PC-3 (cell line): Measurements from ENCODE around the gene BCAS2. TPM values are rescaled to one million over a fixed set of nuclear protein-coding genes. Genes with fewer than 3 reads are reported as not detected.

Experiments used
- ATAC-seq: fragments of 200-7000 bp; cut with Tn5 transposase; 2 replicates; pipeline ENCODE4 v1.9.1; 2020; ENCODE audit warnings: mild to moderate bottlenecking, moderate library complexity
- BruUV-seq: library from RNA; stranded (reverse); fragments of 400-500 nt; replicated peaks from 2 replicates; lab custom pipeline; 2021; lab: Mats Ljungman, UMichigan
- CTCF ChIA-PET: fragments of 300-600 bp; sonication (Branson Sonifier 250); formaldehyde crosslinking; loops from one replicate; lab custom pipeline; 2022; ENCODE audit warnings: antibody characterized with exemption; lab: Charles Lee
- POLR2A ChIA-PET: fragments of 300-600 bp; sonication (Branson Sonifier 250); formaldehyde crosslinking; loops from one replicate; lab custom pipeline; 2022; ENCODE audit warnings: antibody characterized with exemption; ENCODE audit not compliant: unreplicated experiment; lab: Charles Lee
- DNase-seq: peaks from one replicate; pipeline ENCODE4 v3.0.0-alpha.2; 2015
- H2AFZ ChIP-seq: fragments of 300-600 bp; sonication (generic); 2 replicates; pipeline ENCODE4 v1.6.0; 2016; ENCODE audit warnings: antibody characterized with exemption, low read length
- H3F3A ChIP-seq: fragments of 300-600 bp; sonication (generic); one replicate; pipeline ENCODE4 v1.6.0; 2017; ENCODE audit warnings: antibody characterized with exemption, low read length, control low read depth, mild to moderate bottlenecking; ENCODE audit not compliant: unreplicated experiment
- H3K27ac ChIP-seq: fragments of 300-600 bp; sonication (generic); 2 replicates; pipeline ENCODE4 v1.5.1; 2016; ENCODE audit warnings: mild to moderate bottlenecking, low read length
- H3K27me3 ChIP-seq: fragments of 300-600 bp; sonication (generic); 2 replicates; pipeline ENCODE4 v1.6.1; 2016; ENCODE audit warnings: low read length, mixed read lengths
- H3K36me3 ChIP-seq: fragments of 300-600 bp; sonication (generic); 2 replicates; pipeline ENCODE4 v1.6.1; 2016; ENCODE audit warnings: low read depth, mixed run types, low read length, mixed read lengths
- H3K4me1 ChIP-seq: fragments of 300-600 bp; sonication (generic); 2 replicates; pipeline ENCODE4 v1.5.1; 2016; ENCODE audit warnings: low read length; ENCODE audit not compliant: insufficient read depth
- H3K4me2 ChIP-seq: fragments of 300-600 bp; sonication (generic); 2 replicates; pipeline ENCODE4 v1.6.0; 2016; ENCODE audit warnings: low read length
- H3K4me3 ChIP-seq: fragments of 300-600 bp; sonication (generic); 2 replicates; pipeline ENCODE4 v1.5.1; 2016; ENCODE audit warnings: mild to moderate bottlenecking, low read length, mixed read lengths
- H3K79me2 ChIP-seq: fragments of 300-600 bp; sonication (generic); 2 replicates; pipeline ENCODE4 v1.6.1; 2017; ENCODE audit warnings: low read length, mixed read lengths
- H3K9ac ChIP-seq: fragments of 300-600 bp; sonication (generic); 2 replicates; pipeline ENCODE4 v1.6.0; 2016; ENCODE audit warnings: mild to moderate bottlenecking, low read length
- H3K9me2 ChIP-seq: fragments of 300-600 bp; sonication (generic); replicated peaks from 2 replicates; pipeline ENCODE4 v1.6.1; 2016; ENCODE audit warnings: mixed run types, low read length, mixed read lengths
- H3K9me3 ChIP-seq: fragments of 300-600 bp; sonication (generic); 2 replicates; pipeline ENCODE4 v1.6.1; 2016; ENCODE audit warnings: low read length, mixed read lengths
- H4K20me1 ChIP-seq: fragments of 300-600 bp; sonication (generic); 2 replicates; pipeline ENCODE4 v1.6.1; 2016; ENCODE audit warnings: low read length, mixed read lengths
- EZH2 ChIP-seq: fragments of 300-600 bp; sonication (generic); IDR thresholded peaks from one replicate; pipeline ENCODE4 v1.6.1; 2017; ENCODE audit warnings: antibody characterized with exemption, mild to moderate bottlenecking, low read length; ENCODE audit not compliant: unreplicated experiment
- EZH2phosphoT487 ChIP-seq: fragments of 300-600 bp; sonication (generic); IDR thresholded peaks from 2 replicates; pipeline ENCODE4 v1.6.1; 2018; ENCODE audit warnings: mild to moderate bottlenecking, antibody characterized with exemption, low read length, borderline replicate concordance
- intact Hi-C: fragments of 100-400 bp; cut with micrococcal nuclease; formaldehyde crosslinking; loops from 2 replicates; pipeline ENCODE4 v1.9.0; 2023
- total RNA-seq: library from RNA; depleted of rRNA; stranded (reverse); fragments of >200 nt; gene quantifications from 2 replicates; pipeline ENCODE4 v1.2.3, GENCODE V29; 2014
- TF ChIP-seq, protein P1 (sequence below): fragments of 300-600 bp; sonication (generic); conservative IDR thresholded peaks from 2 replicates; pipeline ENCODE4 v1.5.1; 2017; ENCODE audit warnings: antibody characterized with exemption, low read depth, mild to moderate bottlenecking, low read length

Gene BCAS2
- total RNA-seq, 1 experiment from 2014 or later, result 70.1 TPM

DNA sequence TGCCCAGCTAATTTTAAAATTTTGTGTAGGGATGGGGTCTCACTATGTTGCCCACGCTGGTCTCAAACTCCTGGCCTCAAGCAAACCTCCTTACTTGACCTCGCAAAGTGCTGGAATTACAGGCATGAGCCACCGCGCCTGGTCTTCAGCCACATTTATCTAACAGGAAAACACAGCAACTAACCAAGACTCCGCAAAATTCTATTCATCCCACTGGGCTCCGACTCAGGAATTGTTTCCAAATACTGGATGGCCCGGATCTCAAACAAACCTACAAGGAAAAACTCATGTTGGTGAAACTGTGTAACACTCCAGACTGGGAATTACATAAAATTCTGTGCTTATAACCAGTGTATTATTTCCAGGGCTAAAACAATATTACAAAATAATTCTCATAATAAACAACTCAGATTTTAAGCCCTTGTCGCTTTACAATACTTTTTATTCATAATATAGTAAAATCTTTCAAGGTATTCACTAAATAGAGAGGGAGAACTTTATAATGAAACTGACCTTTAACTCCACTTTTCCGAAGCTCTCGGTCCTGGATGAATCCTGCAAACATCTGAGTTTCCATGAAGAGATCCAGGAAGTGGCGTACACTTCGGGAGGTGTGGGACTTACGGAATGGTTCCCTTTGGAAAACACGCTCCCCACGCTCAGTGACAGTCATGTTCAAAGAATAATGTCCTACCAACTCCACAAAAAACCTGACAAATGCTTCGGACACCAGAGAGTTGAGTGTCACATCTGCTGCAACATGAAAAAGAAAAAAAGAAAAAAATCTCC lies 6.0 kb upstream of the BCAS2 start:
- no peaks in the 10 kb centered on the region for H3K36me3 ChIP-seq
- intact Hi-C loops, result no loop called here

GRCh38 chr1:114586513-114587047 lies 5.2 kb upstream of the BCAS2 start:
- POLR2A ChIA-PET, result no interaction called here
- H3K9ac ChIP-seq, result no peak overlapping the region
- no peaks in the 10 kb centered on the region for H3K27me3 ChIP-seq
- intact Hi-C loops, result no loop called here
- no peak overlapping the region for H3K4me3 ChIP-seq
- CTCF ChIA-PET, result no interaction called here
- no peaks in the 10 kb centered on the region for H3K9me3 ChIP-seq
- no peak overlapping the region for H2AFZ ChIP-seq
- no peak for TF ChIP-seq EZH2phosphoT487
- no peak for TF ChIP-seq EZH2
- TF ChIP-seq, protein P1, sequence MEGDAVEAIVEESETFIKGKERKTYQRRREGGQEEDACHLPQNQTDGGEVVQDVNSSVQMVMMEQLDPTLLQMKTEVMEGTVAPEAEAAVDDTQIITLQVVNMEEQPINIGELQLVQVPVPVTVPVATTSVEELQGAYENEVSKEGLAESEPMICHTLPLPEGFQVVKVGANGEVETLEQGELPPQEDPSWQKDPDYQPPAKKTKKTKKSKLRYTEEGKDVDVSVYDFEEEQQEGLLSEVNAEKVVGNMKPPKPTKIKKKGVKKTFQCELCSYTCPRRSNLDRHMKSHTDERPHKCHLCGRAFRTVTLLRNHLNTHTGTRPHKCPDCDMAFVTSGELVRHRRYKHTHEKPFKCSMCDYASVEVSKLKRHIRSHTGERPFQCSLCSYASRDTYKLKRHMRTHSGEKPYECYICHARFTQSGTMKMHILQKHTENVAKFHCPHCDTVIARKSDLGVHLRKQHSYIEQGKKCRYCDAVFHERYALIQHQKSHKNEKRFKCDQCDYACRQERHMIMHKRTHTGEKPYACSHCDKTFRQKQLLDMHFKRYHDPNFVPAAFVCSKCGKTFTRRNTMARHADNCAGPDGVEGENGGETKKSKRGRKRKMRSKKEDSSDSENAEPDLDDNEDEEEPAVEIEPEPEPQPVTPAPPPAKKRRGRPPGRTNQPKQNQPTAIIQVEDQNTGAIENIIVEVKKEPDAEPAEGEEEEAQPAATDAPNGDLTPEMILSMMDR, result no peak
- H3K4me1 ChIP-seq, result peaks cover 6% of the 10 kb centered on the region
- no peak for DNase-seq
- H3F3A ChIP-seq, result no peaks in the 10 kb centered on the region
- H3K9me2 ChIP-seq, result no peaks in the 10 kb centered on the region
- H3K79me2 ChIP-seq, result no peaks in the 10 kb centered on the region
- BruUV-seq, result no TSS peak
- H4K20me1 ChIP-seq, result no peaks in the 10 kb centered on the region
- ATAC-seq, result no peak
- H3K4me2 ChIP-seq, result no peak overlapping the region
- no peak overlapping the region for H3K27ac ChIP-seq
- H3K36me3 ChIP-seq, result no peaks in the 10 kb centered on the region

More for the DNA sequence above, 6.0 kb upstream of the BCAS2 start:
- ATAC-seq (no peak), DNase-seq (no peak)
- no peaks in the 10 kb centered on the region for H3K79me2 ChIP-seq
- no peaks in the 10 kb centered on the region for H3K9me2 ChIP-seq
- TF ChIP-seq, protein P1, result no peak
- TF ChIP-seq EZH2, result no peak
- no peak for TF ChIP-seq EZH2phosphoT487
- H3K4me2 ChIP-seq, result no peak overlapping the region
- ChIA-PET POLR2A (interaction anchor here (0.6 kb wide), 1 partner anchor 132 kb away, joined by 4 read pairs; no protein-coding TSS in a partner anchor), CTCF (no interaction called here)
- no peaks in the 10 kb centered on the region for H3F3A ChIP-seq
- H2AFZ ChIP-seq, result no peak overlapping the region
- no TSS peak for BruUV-seq
- H3K9ac ChIP-seq, result no peak overlapping the region
- no peak overlapping the region for H3K27ac ChIP-seq
- no peaks in the 10 kb centered on the region for H4K20me1 ChIP-seq
- H3K4me3 ChIP-seq, result no peak overlapping the region
- no peaks in the 10 kb centered on the region for H3K9me3 ChIP-seq
- no peaks in the 10 kb centered on the region for H3K27me3 ChIP-seq
- H3K4me1 ChIP-seq, result no peaks in the 10 kb centered on the region

- H3K9me3 ChIP-seq, result no peaks in the 10 kb centered on the region
- CTCF ChIA-PET, result no interaction called here
- peaks cover 12% of the 10 kb centered on the region for H3K79me2 ChIP-seq
- peaks cover 8% of the 10 kb centered on the region for H3K4me1 ChIP-seq
- ATAC-seq (no peak), DNase-seq (no peak)
- no peaks in the 10 kb centered on the region for H3K27me3 ChIP-seq
- H3F3A ChIP-seq, result no peaks in the 10 kb centered on the region
- H4K20me1 ChIP-seq, result no peaks in the 10 kb centered on the region
- no TSS peak for BruUV-seq
- POLR2A ChIA-PET, result no interaction called here
- H3K36me3 ChIP-seq, result no peaks in the 10 kb centered on the region
- no peak overlapping the region for H3K4me2 ChIP-seq
- H3K4me3 ChIP-seq, result no peak overlapping the region
- H3K27ac ChIP-seq, result no peak overlapping the region
- no peaks in the 10 kb centered on the region for H3K9me2 ChIP-seq
- H2AFZ ChIP-seq, result no peak overlapping the region
- no peak overlapping the region for H3K9ac ChIP-seq
- intact Hi-C loops, result no loop called here
- TF ChIP-seq EZH2, result no peak
- TF ChIP-seq, protein P1, result no peak
- no peak for TF ChIP-seq EZH2phosphoT487
Observed at GRCh38 chr1:114585231-114585630, 3.8 kb upstream of the BCAS2 start.
